ENCODE measurements around the gene MVB12A. TPM values are rescaled to one million over a fixed set of nuclear protein-coding genes. Genes with fewer than 3 reads are reported as not detected.

MVB12A gene
- total RNA-seq, 1 donor from 2014 or later = 41.0 TPM

DNA sequence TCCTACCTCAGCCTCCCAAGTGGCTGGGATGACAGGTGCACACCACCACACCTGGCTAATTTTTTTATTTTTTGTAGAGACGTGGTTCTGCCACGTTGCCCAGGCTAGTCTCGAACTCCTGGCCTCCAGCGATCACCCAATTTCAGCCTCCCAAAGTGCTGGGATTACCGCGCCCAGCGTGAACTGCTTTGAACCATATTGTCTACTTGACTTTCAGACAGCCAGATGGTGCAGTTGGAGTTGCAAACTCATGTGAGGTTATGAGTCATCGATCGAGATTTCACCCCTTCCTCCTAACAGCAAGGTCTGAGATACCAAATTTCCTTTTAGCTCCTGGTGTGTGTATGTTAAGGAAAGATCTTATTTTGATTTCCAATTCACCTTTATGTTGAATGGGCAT lies 53.2 kb downstream of the MVB12A start:
- H3K27me3 Mint-ChIP-seq (ENCODE audit: low read depth, unreplicated experiment) = no peaks in the 10 kb centered on the region
- peaks cover 24% of the 10 kb centered on the region for H3K79me2 ChIP-seq (ENCODE audit: insufficient read depth, low read length)
- H3K36me3 ChIP-seq (ENCODE audit: insufficient read depth, low read length) = no peaks in the 10 kb centered on the region
- no peaks in the 10 kb centered on the region for H3K9me3 Mint-ChIP-seq (ENCODE audit: unreplicated experiment)
- H3K4me2 ChIP-seq (ENCODE audit: low read length) = peak overlapping the region; percentile 7
- FAIRE-seq (peak; percentile 49), DNase-seq (ENCODE audit: low read depth) (peak; percentile 83)
- H2AFZ ChIP-seq (ENCODE audit: low read depth, low read length) = no peak overlapping the region
- H3K4me1 Mint-ChIP-seq (ENCODE audit: low read depth, unreplicated experiment) = peaks cover 16% of the 10 kb centered on the region
- peaks cover 10% of the 10 kb centered on the region for H3K36me3 Mint-ChIP-seq (ENCODE audit: low read depth, unreplicated experiment)
- H3K9ac ChIP-seq (ENCODE audit: low read length) = no peak overlapping the region
- H3K27ac ChIP-seq (ENCODE audit: low read depth, low read length) = no peak overlapping the region
- H3K27ac Mint-ChIP-seq (ENCODE audit: unreplicated experiment) = peak overlapping the region; percentile 69
- peak overlapping the region; percentile 75 for H3K4me3 Mint-ChIP-seq (ENCODE audit: unreplicated experiment)
- no peak overlapping the region for H3K4me3 ChIP-seq (ENCODE audit: insufficient read depth, low read depth, low read length)
- no peaks in the 10 kb centered on the region for H3K27me3 ChIP-seq (ENCODE audit: insufficient read depth, low read length)
- H4K20me1 ChIP-seq (ENCODE audit: insufficient read depth, low read length) = peaks cover 10% of the 10 kb centered on the region
- TF ChIP-seq EZH2 (IDR thresholded peaks at IDR 0.05; ENCODE audit: insufficient read depth, low read length) (no peak), CTCF (IDR thresholded peaks at IDR 0.05; ENCODE audit: insufficient read depth, low read depth, low read length) (no peak)
- peaks cover 34% of the 10 kb centered on the region for H3K4me1 ChIP-seq (ENCODE audit: insufficient read depth, low read length)
- H3K9me3 ChIP-seq (ENCODE audit: insufficient read depth, low read depth, low read length) = no peaks in the 10 kb centered on the region

Other genes with a start within 250 kb of the MVB12A start
- 19.2 and 19.8 TPM in 2 replicates for gene USE1, start 204.7 kb upstream of the MVB12A start, total RNA-seq
- 12.3 and 13.5 TPM in 2 replicates for gene OCEL1, start 193.8 kb upstream of the MVB12A start, total RNA-seq
- 63.5 and 72.8 TPM in 2 replicates for gene NR2F6, start 174.1 kb upstream of the MVB12A start, total RNA-seq
- gene USHBP1, start 155.3 kb upstream of the MVB12A start, total RNA-seq = 0.27 TPM in 1 of 2 replicates, not detected in the other
- 112 and 115 TPM in 2 replicates for gene BABAM1, start 152.6 kb upstream of the MVB12A start, total RNA-seq
- 1.0 and 1.8 TPM in 2 replicates for gene ANKLE1, start 138.1 kb upstream of the MVB12A start, total RNA-seq
- 8.5 and 9.4 TPM in 2 replicates for gene ABHD8, start 116.6 kb upstream of the MVB12A start, total RNA-seq
- gene MRPL34, start 114.2 kb upstream of the MVB12A start, total RNA-seq = 64.8 and 65.1 TPM in 2 replicates
- gene DDA1, start 110.5 kb upstream of the MVB12A start, total RNA-seq = 115 and 123 TPM in 2 replicates
- 8.1 and 9.0 TPM in 2 replicates for gene ANO8, start 85.2 kb upstream of the MVB12A start, total RNA-seq
- gene GTPBP3, start 82.5 kb upstream of the MVB12A start, total RNA-seq = 21.4 and 21.7 TPM in 2 replicates
- gene PLVAP, start 42.7 kb upstream of the MVB12A start, total RNA-seq = 0.77 and 0.95 TPM in 2 replicates
- 14.1 and 15.5 TPM in 2 replicates for gene CCDC194, start 25.9 kb upstream of the MVB12A start, total RNA-seq
- gene BST2, start 14.4 kb upstream of the MVB12A start, total RNA-seq = 301 and 376 TPM in 2 replicates
- gene TMEM221, start 28.6 kb downstream of the MVB12A start, total RNA-seq = 0.19 and 0.23 TPM in 2 replicates
- gene NXNL1, start 40.9 kb downstream of the MVB12A start, total RNA-seq = not detected in 2 replicates
- 9.5 and 10.5 TPM in 2 replicates for gene SLC27A1, start 50.5 kb downstream of the MVB12A start, total RNA-seq
- 102 and 109 TPM in 2 replicates for gene PGLS, start 91.6 kb downstream of the MVB12A start, total RNA-seq
- gene COLGALT1, start 135.6 kb downstream of the MVB12A start, total RNA-seq = 137 and 152 TPM in 2 replicates